Activated T-cell treated with anti-CD3 and anti-CD28 coated beads, Interleukin-2, amount 50 U/mL, for 72 hours (primary cell): ENCODE measurements around the gene ATP8A1. TPM values are rescaled to one million over a fixed set of nuclear protein-coding genes. Genes with fewer than 3 reads are reported as not detected.
A peak's percentile ranks its signal among the peaks of the same experiment; 100 is the strongest.
"Not testable (repeated sequence)": the region's sequence is repeated elsewhere in the genome, so short reads cannot be mapped to it uniquely, and the experiment has no call there.

Source experiments
- ATAC-seq, 2 donors: fragments of 150-1000 bp; cut with Tn5 transposase; replicated peaks in 1 of 2; 2 replicates each; pipeline ENCODE4 v1.10.0; 2021; ENCODE audit warnings: moderate library complexity in 2 of 2, mild to moderate bottlenecking in 1 of 2
- DNase-seq, 2 donors: peaks; one replicate each; pipeline ENCODE4 v3.0.0; 2021 to 2022; ENCODE audit warnings: mixed read lengths in 1 of 2
- H3K27ac Mint-ChIP-seq: one replicate; pipeline ENCODE4 v1.8.0; 2022; ENCODE audit warnings: mild to moderate bottlenecking, moderate library complexity, mixed read lengths
- H3K27me3 Mint-ChIP-seq: one replicate; pipeline ENCODE4 v1.8.0; 2022; ENCODE audit warnings: low read depth, mixed read lengths
- H3K36me3 Mint-ChIP-seq, 2 donors: one replicate each; pipeline ENCODE4 v1.8.0; 2022; ENCODE audit warnings: mixed read lengths in 2 of 2, mild to moderate bottlenecking in 1 of 2; ENCODE audit not compliant: insufficient read depth in 2 of 2
- H3K4me1 Mint-ChIP-seq: one replicate; pipeline ENCODE4 v1.8.0; 2022; ENCODE audit warnings: low read depth, mixed read lengths
- H3K4me3 Mint-ChIP-seq, 2 donors: one replicate each; pipeline ENCODE4 v1.8.0; 2022; ENCODE audit warnings: mild to moderate bottlenecking in 2 of 2, mixed read lengths in 2 of 2, moderate library complexity in 2 of 2
- H3K9me3 Mint-ChIP-seq, 2 donors: one replicate each; pipeline ENCODE4 v1.8.0; 2022; ENCODE audit warnings: mixed read lengths in 2 of 2
- total RNA-seq, 2 donors: library from RNA; stranded (reverse); gene quantifications; one replicate each; pipeline ENCODE4 v1.2.3, GENCODE V29; 2022

Gene ATP8A1
- total RNA-seq, 2 donors from 2014 or later, result 51.7 to 55.9 TPM

- Mint-ChIP-seq H3K27ac (no peak overlapping the region), H3K9me3 (no peaks in the 10 kb centered on the region), H3K4me1 (peaks cover 9% of the 10 kb centered on the region), H3K36me3 (no peaks in the 10 kb centered on the region), H3K27me3 (peaks cover 21% of the 10 kb centered on the region), H3K4me3 (no peak overlapping the region)
- no peak for ATAC-seq
- no peak for DNase-seq
These were observed 264.9 kb downstream of the ATP8A1 start for GRCh38 chr4:42391981-42392380.

- H3K4me1 Mint-ChIP-seq, result peaks cover 2% of the 10 kb centered on the region
- no peak for DNase-seq
- ATAC-seq, result no peak
- no peak overlapping the region for H3K27ac Mint-ChIP-seq
- no peak overlapping the region for H3K4me3 Mint-ChIP-seq
- peaks cover 0 to 4% of the 10 kb centered on the region in 2 donors for H3K9me3 Mint-ChIP-seq
- H3K36me3 Mint-ChIP-seq, result no peaks in the 10 kb centered on the region
- H3K27me3 Mint-ChIP-seq, result peaks cover 14% of the 10 kb centered on the region
These were observed 265.6 kb downstream of the ATP8A1 start for GRCh38 chr4:42391355-42391664.

GRCh38 chr4:42390622-42391354, 266.1 kb downstream of the ATP8A1 start:
- DNase-seq (no peak), ATAC-seq (no peak)
- Mint-ChIP-seq H3K27me3 (peaks cover 12% of the 10 kb centered on the region), H3K27ac (no peak overlapping the region), H3K36me3 (no peaks in the 10 kb centered on the region), H3K4me1 (no peaks in the 10 kb centered on the region), H3K9me3 (peaks cover 0 to 4% of the 10 kb centered on the region in 2 donors), H3K4me3 (no peak overlapping the region)

- ATAC-seq (no peak), DNase-seq (no peak)
- Mint-ChIP-seq H3K9me3 (peaks cover 2 to 4% of the 10 kb centered on the region in 2 donors), H3K27ac (no peak overlapping the region), H3K36me3 (no peaks in the 10 kb centered on the region), H3K4me3 (no peak overlapping the region), H3K4me1 (no peaks in the 10 kb centered on the region), H3K27me3 (peaks cover 34% of the 10 kb centered on the region)
These were observed 271.4 kb downstream of the ATP8A1 start for GRCh38 chr4:42385516-42385915.

- ATAC-seq (no peak), DNase-seq (no peak)
- H3K9me3 Mint-ChIP-seq, result peaks cover 1 to 2% of the 10 kb centered on the region in 2 donors
- H3K4me3 Mint-ChIP-seq, result no peak overlapping the region
- no peak overlapping the region for H3K27ac Mint-ChIP-seq
- H3K4me1 Mint-ChIP-seq, result no peaks in the 10 kb centered on the region
- no peaks in the 10 kb centered on the region for H3K36me3 Mint-ChIP-seq
- peaks cover 40% of the 10 kb centered on the region for H3K27me3 Mint-ChIP-seq
These were observed 275.2 kb downstream of the ATP8A1 start for GRCh38 chr4:42381666-42382065.

GRCh38 chr4:42377497-42377896, 279.4 kb downstream of the ATP8A1 start:
- no peak overlapping the region for H3K4me3 Mint-ChIP-seq
- ATAC-seq (no peak), DNase-seq (no peak)
- H3K36me3 Mint-ChIP-seq, result no peaks in the 10 kb centered on the region
- H3K4me1 Mint-ChIP-seq, result no peaks in the 10 kb centered on the region
- H3K27ac Mint-ChIP-seq, result no peak overlapping the region
- H3K27me3 Mint-ChIP-seq, result peaks cover 38% of the 10 kb centered on the region
- no peaks in the 10 kb centered on the region for H3K9me3 Mint-ChIP-seq

- H3K4me1 Mint-ChIP-seq, H3K36me3 Mint-ChIP-seq, ATAC-seq, DNase-seq, H3K27ac Mint-ChIP-seq, H3K4me3 Mint-ChIP-seq, H3K9me3 Mint-ChIP-seq: not testable (repeated sequence)
- H3K27me3 Mint-ChIP-seq, result peaks cover 12% of the 10 kb centered on the region
These were observed 284.6 kb downstream of the ATP8A1 start for GRCh38 chr4:42372303-42372702.

DNA sequence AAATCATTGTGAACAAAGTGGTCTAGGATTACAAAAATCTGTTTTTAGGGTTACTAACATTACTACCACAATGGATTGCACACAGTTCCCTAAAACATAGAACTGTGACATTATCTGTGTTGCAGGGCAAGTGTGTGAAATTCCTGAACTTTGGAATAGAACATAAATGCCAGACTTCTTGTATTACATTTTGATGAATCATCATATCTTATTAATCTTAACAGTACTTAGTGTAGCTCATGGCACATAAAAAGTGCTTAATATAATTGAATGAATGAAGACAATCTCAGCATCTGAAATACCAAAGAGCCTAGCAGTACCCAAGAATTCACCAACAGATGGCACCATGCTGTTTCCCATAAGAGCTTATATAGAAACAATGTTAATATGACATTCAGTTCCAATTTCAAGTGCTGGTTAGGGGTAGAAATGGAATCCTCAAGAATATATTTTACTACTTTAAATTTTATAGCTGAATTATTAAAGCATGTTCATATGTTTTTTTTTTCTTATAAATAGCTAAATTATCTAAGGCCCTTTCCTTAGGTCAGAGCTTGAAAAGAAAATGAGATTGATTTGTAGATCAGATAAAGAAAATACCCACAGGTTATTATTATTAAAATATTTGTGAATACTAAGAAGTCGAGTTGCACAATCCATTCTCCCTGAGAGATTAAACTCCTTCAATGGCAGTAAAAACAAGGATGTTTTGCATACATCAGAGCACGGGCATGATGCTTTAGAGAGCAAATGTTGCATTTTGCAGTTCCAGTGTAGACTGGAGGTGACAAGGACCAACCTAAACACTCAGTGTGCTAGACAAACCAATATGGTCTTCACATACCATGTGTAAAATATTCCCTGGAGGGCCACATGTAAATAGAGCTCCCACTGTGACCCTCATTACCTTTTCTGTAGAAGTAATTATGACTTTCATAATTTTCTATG, 285.3 kb downstream of the ATP8A1 start:
- Mint-ChIP-seq H3K27ac (no peak overlapping the region), H3K9me3 (no peaks in the 10 kb centered on the region), H3K36me3 (no peaks in the 10 kb centered on the region), H3K4me3 (no peak overlapping the region), H3K27me3 (peaks cover 12% of the 10 kb centered on the region), H3K4me1 (no peaks in the 10 kb centered on the region)
- ATAC-seq (no peak), DNase-seq (peak in 1 of 2 donors; percentile 6)

- H3K4me1 Mint-ChIP-seq, result no peaks in the 10 kb centered on the region
- no peak for ATAC-seq
- no peak overlapping the region for H3K27ac Mint-ChIP-seq
- no peaks in the 10 kb centered on the region for H3K36me3 Mint-ChIP-seq
- no peaks in the 10 kb centered on the region for H3K9me3 Mint-ChIP-seq
- DNase-seq, result no peak
- H3K4me3 Mint-ChIP-seq, result no peak overlapping the region
- H3K27me3 Mint-ChIP-seq, result no peaks in the 10 kb centered on the region
These were observed 287.4 kb downstream of the ATP8A1 start for GRCh38 chr4:42369489-42369888.

GRCh38 chr4:42366959-42367358, 289.9 kb downstream of the ATP8A1 start:
- H3K27me3 Mint-ChIP-seq, result no peaks in the 10 kb centered on the region
- no peaks in the 10 kb centered on the region for H3K4me1 Mint-ChIP-seq
- H3K36me3 Mint-ChIP-seq, result no peaks in the 10 kb centered on the region
- DNase-seq, result no peak
- ATAC-seq, result no peak
- no peak overlapping the region for H3K4me3 Mint-ChIP-seq
- no peaks in the 10 kb centered on the region for H3K9me3 Mint-ChIP-seq
- no peak overlapping the region for H3K27ac Mint-ChIP-seq

GRCh38 chr4:42364266-42365053, 292.4 kb downstream of the ATP8A1 start:
- Mint-ChIP-seq H3K27me3 (no peaks in the 10 kb centered on the region), H3K36me3 (no peaks in the 10 kb centered on the region), H3K4me3 (no peak overlapping the region), H3K27ac (no peak overlapping the region), H3K4me1 (no peaks in the 10 kb centered on the region), H3K9me3 (no peaks in the 10 kb centered on the region)
- no peak for DNase-seq
- ATAC-seq, result no peak

- Mint-ChIP-seq H3K36me3 (no peaks in the 10 kb centered on the region), H3K4me3 (no peak overlapping the region), H3K27me3 (peaks cover 6% of the 10 kb centered on the region), H3K27ac (no peak overlapping the region), H3K9me3 (no peaks in the 10 kb centered on the region), H3K4me1 (no peaks in the 10 kb centered on the region)
- DNase-seq, result no peak
- ATAC-seq, result no peak
These were observed 293.3 kb downstream of the ATP8A1 start for GRCh38 chr4:42363614-42364013.

GRCh38 chr4:42362591-42362990, 294.3 kb downstream of the ATP8A1 start:
- no peaks in the 10 kb centered on the region for H3K9me3 Mint-ChIP-seq
- H3K27me3 Mint-ChIP-seq, result peaks cover 13% of the 10 kb centered on the region
- ATAC-seq (no peak), DNase-seq (no peak)
- H3K4me3 Mint-ChIP-seq, result no peak overlapping the region
- no peaks in the 10 kb centered on the region for H3K36me3 Mint-ChIP-seq
- no peaks in the 10 kb centered on the region for H3K4me1 Mint-ChIP-seq
- H3K27ac Mint-ChIP-seq, result no peak overlapping the region
